IMR-90 (cell line): ENCODE results near the gene URI1. TPM values are rescaled to one million over a fixed set of nuclear protein-coding genes. Genes with fewer than 3 reads are reported as not detected.

ENCODE experiments used
- RCOR1 ChIP-seq: IDR thresholded peaks from 2 replicates; pipeline ENCODE4 v1.6.1; 2012; ENCODE audit warnings: mild to moderate bottlenecking, low read length, improper control_type of control experiment; ENCODE audit not compliant: insufficient replicate concordance
- microRNA-seq, 2 experiments: library from miRNA; stranded (forward) in 1 of 2; unstranded in 1 of 2; fragments of 10-50 nt in 1 of 2; fragments of <30 nt in 1 of 2; gene quantifications in 1 of 2; microRNA quantifications in 1 of 2; one replicate each; pipeline versions ENCODE3 to v1.1.0; 2013 to 2020; ENCODE audit not compliant: insufficient read depth in 1 of 2, insufficient read length in 1 of 2, unreplicated experiment in 1 of 2
- polyA plus RNA-seq, 3 experiments: library from polyadenylated mRNA; depleted of rRNA; stranded (reverse); fragments of >200 nt; gene quantifications; 2 replicates each; pipeline ENCODE4 v1.2.3, GENCODE V29; 2012; ENCODE audit warnings: low replicate concordance in 1 of 3
- small RNA-seq, 5 experiments: library from RNA; depleted of rRNA; stranded (forward); fragments of <200 nt; gene quantifications; one replicate each; pipeline ENCODE3, GENCODE V24; 2012
- total RNA-seq: library from RNA; depleted of rRNA; stranded (reverse); fragments of >200 nt; gene quantifications from 2 replicates; pipeline ENCODE4 v1.2.3, GENCODE V29; 2012; rRNA removed

URI1 gene
- total and polyA plus RNA-seq, 2 of the 4 experiments (the other 2 are of a cell fraction): 43.2 to 45.3 TPM

- TF ChIP-seq RCOR1: no peak
Observed at GRCh38 chr19:30065680-30066606, 123.9 kb downstream of the URI1 start (continued).

Small RNA genes within 50 kb of the gene (microRNA-seq; reads per million reads assigned to microRNA genes)
- not detected for gene AC008798.1 (ENCODE audit: insufficient read depth, insufficient read length)
- not detected for gene TAF9P3 (ENCODE audit: insufficient read depth, insufficient read length)

Small RNA genes within 50 kb of the gene (small RNA-seq; reads per million reads assigned to genes)
- 0 reads per million in 5 experiments for gene AC008798.1
- 0 reads per million in 5 experiments for gene TAF9P3

Other genes starting within 250 kb of the URI1 start
- 16.3 and 19.2 TPM in 2 replicates for gene C19orf12, start 227.0 kb upstream of the URI1 start, total RNA-seq
- gene C19orf12, start 227.0 kb upstream of the URI1 start, polyA plus RNA-seq (2012; rRNA removed): 24.0 and 24.2 TPM in 2 replicates
- 6.8 and 11.4 TPM in 2 replicates for gene CCNE1, start 130.2 kb upstream of the URI1 start, total RNA-seq
- 7.0 and 7.4 TPM in 2 replicates for gene CCNE1, start 130.2 kb upstream of the URI1 start, polyA plus RNA-seq (2012; rRNA removed)